ENCODE data around the gene TENM4.

Gene TENM4

DNA sequence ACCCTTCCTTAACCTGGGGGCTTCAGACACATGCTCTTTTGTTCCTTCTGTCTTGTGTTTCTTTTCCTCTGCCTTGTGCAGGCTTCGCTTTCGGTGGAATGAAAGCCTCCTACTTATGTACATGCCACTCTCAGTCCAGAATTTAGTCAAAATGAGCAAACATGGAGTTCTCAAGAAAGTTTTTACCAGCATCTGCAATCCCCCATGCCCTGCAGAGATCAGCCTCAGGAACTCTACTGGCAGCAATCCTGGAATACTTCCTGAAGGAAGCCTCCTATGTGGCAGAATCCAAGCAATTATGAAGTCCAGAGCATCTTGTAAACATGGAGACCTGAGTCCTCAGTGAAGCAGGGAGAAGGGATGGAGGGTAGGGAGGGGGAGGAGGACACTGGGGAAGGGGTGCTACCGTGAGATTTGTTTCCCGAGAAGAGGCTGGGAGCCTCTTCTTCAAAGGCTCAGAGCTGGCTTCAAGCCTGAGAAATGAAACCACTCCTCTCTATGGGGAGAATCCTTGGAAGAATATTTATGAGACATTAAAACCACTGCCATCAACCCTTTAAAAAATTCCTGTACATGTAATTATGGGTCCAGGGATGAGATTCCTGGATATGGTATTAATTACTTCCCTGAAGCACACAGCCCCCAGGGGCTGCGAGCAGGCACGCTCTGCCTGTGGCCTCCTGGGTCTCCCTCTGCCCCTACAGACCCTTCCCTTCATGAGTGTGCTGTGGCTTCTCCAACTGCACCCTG is 58.4 kb downstream of the TENM4 start:
- DNase-seq, result no peak

DNA sequence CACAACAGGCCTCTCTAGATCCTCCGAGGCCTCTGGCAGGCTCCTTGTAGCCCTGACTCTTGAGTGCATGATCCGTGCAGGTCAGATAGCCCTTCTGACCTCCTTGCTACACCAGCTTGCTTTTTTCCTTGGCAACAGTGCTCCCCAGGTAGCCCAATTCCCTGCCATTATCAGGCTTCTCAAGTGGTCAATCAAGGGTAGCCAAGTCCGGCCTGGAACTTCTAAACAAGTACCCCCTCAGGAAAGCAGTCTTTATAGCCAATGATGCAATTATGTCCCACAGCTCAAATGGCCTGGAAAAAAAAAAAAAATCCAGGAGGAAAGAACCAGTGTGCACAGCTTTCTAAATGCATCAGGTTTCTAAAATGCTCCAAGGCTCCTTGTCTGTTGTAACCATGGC is 59.8 kb downstream of the TENM4 start:
- DNase-seq, result no peak

DNA sequence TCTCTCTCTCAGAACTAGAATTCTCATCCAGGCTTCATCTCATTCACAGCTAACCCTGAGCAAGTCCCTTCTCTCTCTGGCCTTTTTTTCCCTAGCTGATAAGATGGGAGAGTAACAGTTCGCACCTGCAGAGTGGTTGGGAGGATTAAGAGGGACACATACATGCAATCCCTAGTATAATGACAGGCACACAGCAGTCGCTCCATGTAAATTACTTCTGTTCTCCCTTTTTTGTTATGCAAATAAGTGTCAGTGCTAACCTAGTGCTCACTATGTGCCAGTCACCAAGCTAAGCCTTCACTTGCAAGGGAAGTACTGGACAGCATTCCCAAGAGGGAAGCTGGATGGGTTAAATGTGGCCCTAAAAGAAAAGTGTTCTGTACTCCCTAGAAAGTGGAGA is 63.4 kb downstream of the TENM4 start:
- no peak for DNase-seq

DNA sequence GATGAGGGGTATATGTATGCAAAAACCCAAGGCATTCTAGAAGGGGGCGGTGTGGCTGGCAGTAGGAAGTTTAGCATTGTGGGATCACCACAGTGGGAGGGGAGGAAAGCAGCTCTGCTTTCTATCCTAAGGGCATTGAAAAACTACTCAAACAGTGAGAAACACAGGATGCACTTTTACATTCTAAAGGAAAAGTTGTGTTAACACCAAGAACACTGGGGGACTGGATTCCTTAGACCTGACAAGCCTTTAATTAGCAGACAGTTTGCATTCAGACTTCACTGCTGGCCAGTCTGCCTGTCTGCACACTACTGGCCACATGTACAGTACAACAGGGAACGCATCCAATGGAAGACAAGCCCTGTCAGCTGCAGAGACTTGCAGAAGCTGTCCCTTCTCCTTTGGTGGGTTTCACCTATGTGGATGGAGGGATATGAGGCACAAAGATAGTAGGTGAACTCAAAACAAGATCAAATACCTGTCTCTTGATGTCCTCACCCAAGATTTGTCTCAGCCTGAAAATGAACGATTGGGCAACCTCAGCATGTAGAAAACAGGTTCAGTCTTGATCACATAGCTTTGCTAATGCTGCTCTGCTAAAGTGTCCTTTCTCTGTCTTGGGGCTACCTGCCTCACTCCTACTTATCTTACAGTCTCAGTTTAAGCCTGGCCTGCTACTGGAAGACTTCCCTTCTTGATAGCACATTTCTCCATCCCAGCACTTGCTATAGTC is 64.8 kb downstream of the TENM4 start:
- no peak for DNase-seq

DNA sequence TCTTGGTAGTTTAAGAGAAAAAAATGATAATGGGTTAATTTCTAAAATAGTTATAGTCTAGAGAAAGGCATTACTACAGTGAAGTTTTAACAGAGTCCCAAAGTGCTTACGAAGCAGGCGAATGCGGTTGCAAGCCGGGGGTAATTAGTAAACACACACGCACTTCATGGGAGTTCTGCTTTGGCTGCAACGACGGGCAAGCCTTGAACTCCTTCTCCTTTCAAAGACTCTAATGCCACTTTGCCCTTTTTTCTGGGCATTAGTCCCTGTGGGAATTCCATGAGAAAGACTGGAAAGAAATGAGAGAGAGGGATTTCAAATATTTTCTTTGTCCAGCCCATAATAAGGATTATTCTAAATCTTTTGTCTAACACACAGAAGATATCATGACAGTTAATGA is 66.1 kb downstream of the TENM4 start:
- DNase-seq, result no peak

DNA sequence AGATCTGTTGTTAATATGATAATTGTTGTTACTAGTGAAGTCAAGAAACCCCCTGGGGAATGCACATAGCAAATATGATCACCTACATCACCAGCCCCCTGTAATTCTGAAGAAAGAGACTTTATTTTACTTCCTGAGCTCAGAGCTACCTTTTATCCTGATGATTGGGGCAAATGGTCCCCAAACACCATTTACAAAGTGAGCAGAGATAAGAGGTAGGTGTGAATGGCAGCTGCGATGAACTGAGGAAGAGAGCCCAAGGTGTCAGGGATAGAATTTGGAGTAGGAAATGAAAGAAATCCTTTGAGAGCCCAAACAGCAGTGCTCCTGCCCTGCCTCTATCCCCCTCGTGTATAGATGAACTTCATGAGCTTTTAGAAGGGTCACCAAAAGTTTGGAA is 69.1 kb downstream of the TENM4 start:
- DNase-seq, result no peak

DNA sequence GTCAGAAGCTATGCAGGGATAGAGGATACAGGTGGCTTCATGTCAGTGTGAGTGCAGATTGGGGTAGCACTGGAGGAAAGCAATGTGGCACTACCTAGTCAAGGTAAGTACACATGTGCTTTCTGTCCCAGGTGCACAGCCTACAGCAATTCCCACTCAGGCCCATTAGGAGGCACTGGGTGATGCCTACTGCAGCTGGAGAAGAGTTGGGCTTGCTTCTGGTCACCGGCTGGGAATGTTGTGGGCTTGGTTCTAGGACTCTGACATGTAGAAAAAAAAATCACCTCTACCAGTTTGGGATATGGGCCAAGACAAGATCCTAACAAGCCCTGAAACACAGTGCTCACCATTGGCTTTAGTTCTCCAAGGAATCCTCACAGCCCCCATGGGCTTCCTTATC is 69.7 kb downstream of the TENM4 start:
- no peak for DNase-seq

DNA sequence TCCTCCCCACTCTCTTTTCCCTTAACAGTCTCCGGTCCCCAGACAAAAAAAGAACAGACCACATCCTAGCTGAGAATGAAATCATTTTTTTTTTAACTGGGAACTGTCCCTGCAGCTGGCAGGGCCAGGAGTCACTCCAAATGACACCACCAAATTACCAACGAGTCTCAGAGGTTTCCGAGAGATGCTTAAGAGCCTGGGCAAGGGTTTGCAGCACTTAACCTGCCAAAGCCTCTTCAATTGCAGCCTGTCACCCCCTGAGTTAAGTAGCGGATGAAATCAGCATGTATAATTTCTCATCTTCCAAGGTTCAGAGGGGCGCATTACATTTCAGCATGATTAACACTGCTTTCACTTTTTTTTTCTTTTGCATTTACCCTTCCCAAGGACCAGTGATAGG is 71.8 kb downstream of the TENM4 start:
- DNase-seq, result no peak

DNA sequence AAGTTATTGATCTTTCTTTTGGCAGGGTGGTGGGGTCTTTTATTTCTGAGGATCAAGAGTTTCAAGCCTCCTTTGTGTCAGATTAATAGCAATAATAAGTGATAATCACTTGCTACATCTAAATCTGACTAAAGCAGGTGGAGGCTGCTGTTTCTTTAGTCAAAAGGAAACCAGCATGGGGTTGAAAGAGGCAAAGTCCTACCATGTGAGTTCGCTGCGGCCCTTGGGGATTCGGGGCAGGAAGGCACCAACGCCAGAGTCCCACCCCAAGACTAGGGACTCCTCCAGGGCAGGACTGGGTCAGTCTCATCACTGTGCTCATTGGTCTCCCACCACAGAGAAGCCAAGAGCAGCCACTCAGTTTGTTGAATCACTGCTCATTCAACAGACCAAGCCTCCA is 73.0 kb downstream of the TENM4 start:
- no peak for DNase-seq

DNA sequence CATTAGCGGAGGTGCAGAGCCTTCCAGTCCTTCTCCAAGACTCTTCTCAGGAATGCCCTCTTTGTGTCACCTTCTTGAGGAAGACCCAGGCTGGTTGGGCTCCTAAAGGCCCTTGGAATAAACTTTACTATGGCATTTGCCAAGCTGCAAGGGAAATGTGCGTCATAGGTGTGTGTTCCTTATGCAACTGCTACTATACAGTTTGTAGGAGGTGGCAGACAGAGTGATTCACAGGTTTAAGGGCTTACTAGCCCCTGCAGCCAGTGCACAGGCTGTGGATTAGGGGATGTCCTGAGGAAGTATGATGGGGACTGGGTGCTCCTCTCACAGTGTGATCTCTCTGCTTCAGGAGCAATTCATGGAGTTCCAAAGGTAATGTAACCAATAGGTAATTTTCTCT is 74.6 kb downstream of the TENM4 start:
- no peak for DNase-seq

DNA sequence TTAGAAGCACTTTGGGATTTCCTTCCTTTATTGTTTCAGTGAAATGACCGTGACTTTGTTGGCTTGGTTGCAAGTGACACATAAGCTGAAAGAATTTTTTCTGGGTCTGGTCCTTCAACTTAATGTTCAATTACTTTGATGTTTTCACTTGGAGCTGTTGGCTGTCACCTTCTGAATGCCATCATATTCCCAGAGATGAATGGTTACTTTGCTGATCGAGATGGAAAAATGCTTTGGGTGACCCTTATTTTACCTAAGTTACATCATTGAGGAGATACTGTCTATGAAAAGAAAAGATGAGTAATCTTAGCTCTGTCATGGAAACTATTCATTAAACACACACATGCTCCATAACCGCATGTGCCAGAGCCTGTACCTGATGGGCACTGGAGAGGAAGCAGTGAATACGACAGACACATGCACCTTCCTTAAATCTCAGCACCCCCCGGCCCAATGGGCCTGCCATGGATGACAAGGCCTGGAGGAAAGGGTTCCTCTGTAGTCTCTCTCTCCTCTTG is 76.9 kb downstream of the TENM4 start:
- DNase-seq, result no peak

DNA sequence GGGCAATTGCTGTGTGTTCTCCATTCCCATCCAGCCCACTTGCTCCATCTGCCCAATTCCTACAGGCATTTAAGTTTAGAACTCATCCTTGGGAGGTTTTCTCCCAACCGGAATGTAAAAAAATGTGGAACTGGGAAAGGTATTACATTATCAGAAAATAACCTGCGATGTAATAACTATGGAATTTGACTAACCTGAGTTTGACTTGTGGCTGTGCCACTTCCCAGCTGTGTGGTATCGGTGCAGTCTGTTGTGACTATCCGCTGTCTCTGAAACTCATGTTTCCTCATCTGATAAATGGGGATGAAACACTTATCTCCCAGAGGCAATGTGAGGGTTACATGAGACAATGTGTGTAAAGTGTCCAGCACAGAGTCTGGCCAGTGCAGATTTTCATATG is 77.6 kb downstream of the TENM4 start:
- no peak for DNase-seq

DNA sequence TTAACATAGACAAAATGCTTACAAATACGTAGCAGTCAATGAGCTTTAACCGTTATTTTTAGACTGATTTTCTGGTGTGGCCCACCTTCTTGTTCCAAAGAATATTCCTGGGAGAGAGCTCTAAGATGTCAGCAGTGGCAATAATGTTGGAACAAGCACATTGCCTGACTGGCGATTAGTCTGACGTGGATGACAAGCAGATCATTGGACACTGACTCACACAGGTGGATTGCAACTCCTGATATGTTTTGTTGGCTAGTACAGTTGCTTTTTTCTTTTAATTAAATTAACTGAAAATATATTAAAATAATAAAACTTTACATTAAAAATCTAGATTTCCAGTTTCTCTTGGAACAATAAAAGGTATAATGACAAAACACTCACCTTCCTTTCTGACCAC is 78.0 kb downstream of the TENM4 start:
- no peak for DNase-seq

DNA sequence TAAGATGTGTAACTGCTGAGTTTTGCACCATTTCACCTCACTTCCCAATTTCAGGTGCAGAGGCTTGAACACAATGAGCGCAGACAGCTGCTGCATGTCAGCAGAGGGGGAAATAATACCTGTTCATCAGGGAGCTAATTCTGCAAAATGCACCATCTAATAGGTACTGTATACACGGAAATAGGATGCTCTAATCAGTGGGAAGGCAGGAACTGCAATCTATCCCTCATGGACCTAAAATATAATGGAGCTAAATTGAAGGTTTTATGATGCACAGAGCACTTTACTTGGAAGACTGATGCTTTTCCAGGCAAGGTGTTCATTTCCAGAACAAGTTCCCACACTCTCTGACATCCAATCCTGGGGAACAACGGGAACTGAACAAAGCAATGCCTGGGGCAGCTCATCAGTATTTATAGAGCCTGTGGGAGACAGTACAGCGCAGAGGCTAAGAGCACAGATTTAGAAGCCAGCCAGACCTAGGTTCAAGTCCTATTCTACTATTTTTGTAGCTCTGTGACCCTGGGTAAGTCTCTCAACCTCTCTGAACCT is 78.5 kb downstream of the TENM4 start:
- no peak for DNase-seq

DNA sequence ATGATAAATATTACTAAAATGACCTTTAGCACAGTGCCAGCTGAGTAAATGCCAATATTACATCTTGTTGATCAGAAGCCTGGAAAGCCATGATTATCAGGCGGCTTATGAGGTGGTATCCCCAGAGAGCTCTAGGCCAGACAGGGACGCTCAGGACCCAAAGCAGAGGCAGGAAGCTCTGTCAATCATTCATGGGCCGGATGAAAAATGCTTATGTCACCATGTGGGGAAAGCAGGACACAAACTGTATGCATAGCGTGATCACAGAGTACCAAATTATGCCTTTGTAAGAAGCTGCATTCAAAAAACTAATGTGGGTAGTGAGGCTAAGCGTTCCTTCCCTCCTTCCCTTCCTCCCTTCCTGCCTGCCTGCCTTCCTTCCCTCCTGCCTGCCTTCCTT is 82.6 kb downstream of the TENM4 start:
- no peak for DNase-seq

DNA sequence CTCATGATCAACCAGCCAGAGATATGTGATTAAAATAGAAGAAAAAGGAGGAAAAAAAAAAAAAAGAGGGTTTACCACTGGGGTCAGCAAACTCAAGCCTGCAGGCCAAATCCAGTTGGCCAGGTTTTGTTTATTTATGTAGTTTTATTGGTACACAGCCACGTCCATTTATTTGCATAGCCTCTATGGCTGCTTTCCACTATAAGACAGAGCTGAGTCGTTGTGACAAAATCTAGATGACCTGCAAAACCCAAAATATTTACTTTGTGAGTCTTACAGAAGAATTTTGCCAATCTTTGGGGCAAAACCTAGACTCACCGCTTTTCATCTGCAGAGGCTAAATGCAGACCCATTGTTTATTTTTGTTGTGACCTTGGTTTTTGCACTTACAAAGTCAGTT is 87.1 kb downstream of the TENM4 start:
- no peak for DNase-seq

DNA sequence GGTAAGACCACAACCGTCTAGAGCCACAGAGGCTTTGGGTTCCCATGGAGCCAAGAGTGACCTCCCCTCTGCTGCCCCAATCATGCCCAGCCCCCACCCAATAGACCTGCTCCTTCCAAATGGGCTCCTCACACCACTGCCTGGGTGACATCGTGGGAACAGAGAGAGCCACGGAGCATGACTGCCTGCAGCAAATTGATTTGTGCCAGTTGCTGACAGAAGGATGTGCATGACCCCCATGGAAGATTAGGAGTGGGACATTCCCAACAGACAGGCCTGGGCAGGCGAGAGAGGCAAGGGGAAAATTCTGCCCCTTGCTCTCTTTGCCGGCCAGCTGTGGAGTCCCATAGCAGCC is 88.5 kb downstream of the TENM4 start:
- DNase-seq, result no peak

DNA sequence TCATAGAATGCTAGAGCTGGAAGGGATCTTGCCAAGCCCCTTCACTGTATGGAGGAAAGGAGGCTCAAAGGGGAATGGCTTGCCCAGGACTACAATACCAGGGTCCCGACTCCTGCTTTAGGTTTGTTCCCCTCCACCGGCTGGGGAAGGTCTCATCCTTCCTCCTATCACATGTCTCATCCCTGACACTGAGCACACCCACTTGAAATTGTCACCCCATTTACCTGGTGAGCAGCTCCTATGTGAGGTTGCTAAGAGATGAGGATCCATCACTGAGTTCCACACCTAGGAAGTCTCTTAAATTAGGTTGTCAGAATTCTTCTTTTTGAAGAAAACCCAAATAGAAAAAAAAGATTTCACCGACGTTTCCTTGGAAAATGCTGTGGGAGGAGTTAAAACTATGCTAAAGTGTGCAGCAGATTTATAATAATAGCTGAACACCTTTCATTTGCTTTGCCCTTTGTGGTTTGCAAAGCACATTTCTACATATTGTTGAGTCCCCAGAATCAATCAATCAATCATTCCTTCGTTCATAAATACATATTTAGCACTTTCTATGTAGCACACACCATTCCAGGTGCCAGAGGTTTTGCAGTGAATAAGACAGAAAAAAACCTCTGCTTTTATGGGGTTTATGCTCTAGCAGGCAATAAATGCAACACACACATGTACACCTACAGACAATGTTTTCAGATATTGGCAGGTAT is 91.7 kb downstream of the TENM4 start:
- no peak for DNase-seq

DNA sequence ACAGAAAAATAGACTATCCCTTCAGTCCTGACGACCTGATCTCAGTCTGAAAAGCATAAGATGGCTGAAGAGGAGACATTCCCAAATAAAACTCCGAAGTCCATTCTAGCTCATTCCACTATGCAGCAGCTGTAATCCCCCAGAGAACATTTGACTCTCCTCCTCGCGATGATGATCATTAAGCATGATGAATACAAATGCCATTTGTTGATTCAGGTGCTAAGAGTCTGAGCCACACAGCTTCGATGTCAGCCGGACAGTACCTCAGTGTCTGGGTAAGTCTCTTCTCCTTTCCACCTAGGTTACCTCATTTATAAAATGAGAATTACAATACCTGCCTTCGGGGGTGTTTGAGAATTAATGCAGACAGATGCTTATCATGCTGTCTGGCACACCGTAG is 94.8 kb downstream of the TENM4 start:
- peak; percentile 12 to 50 for DNase-seq

DNA sequence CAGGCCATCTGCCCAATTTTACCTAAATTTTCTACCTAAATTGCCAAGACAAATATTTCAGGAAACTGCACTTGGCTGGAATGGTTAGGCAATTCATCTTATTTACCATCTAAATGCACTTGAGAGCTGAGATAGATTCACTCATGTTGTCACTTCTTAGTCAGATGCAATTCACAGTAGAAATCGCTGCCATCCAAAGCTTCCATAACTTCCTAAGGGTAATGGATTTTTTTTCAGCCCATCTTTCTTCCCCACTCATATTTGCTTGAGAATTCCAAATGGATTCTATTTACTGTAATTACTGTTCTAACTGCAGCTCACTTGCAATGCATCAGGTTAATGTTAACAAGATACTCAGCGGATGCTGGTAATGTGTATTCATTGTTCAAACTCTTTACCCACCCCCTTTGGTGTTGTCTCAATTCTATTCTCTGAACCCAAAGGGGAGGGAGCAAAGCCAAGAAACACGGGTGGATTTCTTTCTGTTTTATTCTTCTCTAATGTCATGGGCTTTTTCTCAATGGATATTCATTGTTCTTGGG is 96.0 kb downstream of the TENM4 start:
- DNase-seq, result no peak

DNA sequence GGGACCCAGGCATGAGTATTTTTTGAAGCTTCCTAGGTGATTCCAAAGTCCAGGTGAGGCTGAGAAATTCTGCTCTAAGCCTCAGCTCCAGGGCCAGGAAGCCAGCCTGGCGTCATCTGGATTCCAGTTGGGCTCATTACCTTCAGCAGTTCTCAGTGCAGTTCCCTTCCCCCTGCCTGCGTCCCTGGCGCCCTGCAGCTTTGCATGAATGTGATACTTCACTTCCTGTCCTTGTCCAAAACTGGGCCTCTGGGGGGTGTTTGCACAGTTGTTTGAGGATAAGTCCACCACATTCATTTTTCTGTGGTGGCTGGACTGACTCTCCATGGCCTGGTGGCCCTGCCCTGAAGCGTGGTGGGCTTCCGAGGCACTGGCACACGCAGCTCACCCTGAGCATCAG is 98.1 kb downstream of the TENM4 start:
- DNase-seq, result peak; percentile 26 to 51

DNA sequence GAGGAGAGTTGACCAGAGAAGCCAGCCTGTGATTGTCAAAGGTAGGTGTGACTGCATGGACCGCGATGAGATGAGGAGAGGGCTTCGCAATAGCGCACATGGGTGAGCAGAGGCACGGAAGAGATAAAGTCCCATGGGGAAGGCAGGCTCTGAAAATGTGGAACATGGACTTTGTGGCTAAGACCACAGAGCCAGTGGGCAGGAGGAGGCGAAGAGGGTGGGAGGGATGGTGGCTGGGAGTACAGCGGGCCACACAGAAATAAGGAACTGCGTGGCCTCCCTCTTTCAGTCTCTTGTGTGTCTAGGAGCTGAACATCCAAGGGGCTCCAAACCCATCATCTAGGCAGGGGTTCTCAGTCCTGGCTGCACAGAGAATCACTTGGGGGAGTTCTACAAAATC is 98.6 kb downstream of the TENM4 start:
- no peak for DNase-seq

DNA sequence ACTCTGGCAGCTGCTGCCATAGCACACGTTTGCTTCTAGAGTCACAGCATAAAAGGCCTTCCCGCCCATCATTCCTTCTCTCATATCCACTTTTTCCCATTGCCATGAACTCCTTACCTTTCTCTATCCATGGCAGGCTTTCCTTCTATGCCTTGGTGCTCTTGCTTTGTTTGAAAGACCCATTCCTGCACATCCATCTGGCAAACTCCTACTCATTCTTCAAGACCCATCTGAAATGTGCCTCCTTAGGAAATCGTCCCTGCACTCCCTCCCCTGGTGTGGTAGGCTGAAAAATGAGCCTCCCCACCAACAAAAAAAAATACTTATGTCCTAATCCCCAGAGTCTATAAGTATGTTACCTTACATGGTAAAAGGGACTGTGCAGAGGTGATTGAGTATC is 100.3 kb downstream of the TENM4 start:
- DNase-seq, result no peak
